ENCODE data around the gene CIZ1.
"Not testable (repeated sequence)": the region's sequence is repeated elsewhere in the genome, so short reads cannot be mapped to it uniquely, and the experiment has no call there.

GRCh38 chr9:128135561-128135960, 55.8 kb downstream of the CIZ1 start:
- not testable (repeated sequence) for TF ChIP-seq EZH2, CTCF, EZH2phosphoT487 (IDR thresholded peaks at IDR 0.05)

Measured in neural progenitor cell (in vitro differentiated cells).